ENCODE measurements around the gene CYSTM1.

DNA sequence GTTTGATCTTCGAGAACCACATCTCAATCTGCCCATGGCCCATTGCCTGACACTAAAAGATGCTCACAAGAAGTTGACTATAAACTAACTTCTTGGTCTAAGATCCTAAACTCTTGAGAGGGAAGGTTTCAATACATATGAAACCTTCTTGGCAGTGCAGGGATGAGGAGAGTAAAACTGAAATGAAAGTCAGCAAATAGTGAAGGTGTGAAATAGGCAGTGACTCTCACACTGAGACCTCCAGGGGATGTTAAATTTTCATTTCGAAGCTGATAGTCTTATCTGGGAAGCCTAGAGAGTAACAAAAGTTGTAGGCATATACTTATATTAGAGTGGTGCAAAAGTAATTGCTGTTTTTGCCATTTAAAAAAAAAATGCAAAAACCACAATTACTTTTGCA is 974 bp upstream of the CYSTM1 start:
- TF ChIP-seq SP1 (IDR thresholded peaks at IDR 0.05) (no peak), LEF1 (IDR thresholded peaks at IDR 0.05; ENCODE audit: borderline replicate concordance) (no peak), SUZ12 (IDR thresholded peaks at IDR 0.05) (no peak), ELF4 (IDR thresholded peaks at IDR 0.05) (no peak; the same call in 1 of the 2 replicates), FOXM1 (IDR thresholded peaks at IDR 0.05; ENCODE audit: borderline replicate concordance) (no peak), FOXK2 (IDR thresholded peaks at IDR 0.05) (no peak), L3MBTL2 (conservative IDR thresholded peaks at IDR 0.05) (no peak), ZNF384 (IDR thresholded peaks at IDR 0.05) (no peak), ARNT (IDR thresholded peaks at IDR 0.05) (no peak), TARDBP (IDR thresholded peaks at IDR 0.05) (no peak), BHLHE40 (IDR thresholded peaks at IDR 0.05; ENCODE audit: borderline replicate concordance) (no peak), FOXA1 (IDR thresholded peaks at IDR 0.05) (no peak)
- TF ChIP-seq, protein P1, sequence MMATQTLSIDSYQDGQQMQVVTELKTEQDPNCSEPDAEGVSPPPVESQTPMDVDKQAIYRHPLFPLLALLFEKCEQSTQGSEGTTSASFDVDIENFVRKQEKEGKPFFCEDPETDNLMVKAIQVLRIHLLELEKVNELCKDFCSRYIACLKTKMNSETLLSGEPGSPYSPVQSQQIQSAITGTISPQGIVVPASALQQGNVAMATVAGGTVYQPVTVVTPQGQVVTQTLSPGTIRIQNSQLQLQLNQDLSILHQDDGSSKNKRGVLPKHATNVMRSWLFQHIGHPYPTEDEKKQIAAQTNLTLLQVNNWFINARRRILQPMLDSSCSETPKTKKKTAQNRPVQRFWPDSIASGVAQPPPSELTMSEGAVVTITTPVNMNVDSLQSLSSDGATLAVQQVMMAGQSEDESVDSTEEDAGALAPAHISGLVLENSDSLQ (IDR thresholded peaks at IDR 0.05) = no peak

Data from HEK293T (cell line).